H1 (cell line): ENCODE results near the gene SIN3B.

Experiments used
- BRCA1 ChIP-seq: IDR thresholded peaks from 2 replicates; pipeline ENCODE4 v1.6.1; 2012; ENCODE audit warnings: low read depth, low read length, improper control_type of control experiment
- CBX5 ChIP-seq: fragments of 300-800, 300-1000 bp; sonication (generic); IDR thresholded peaks from 2 replicates; pipeline ENCODE4 v1.7.1; 2016; ENCODE audit warnings: antibody characterized with exemption, low read length, low read depth
- EGR1 ChIP-seq: IDR thresholded peaks from 2 replicates; pipeline ENCODE4 v1.6.1; 2011; ENCODE audit warnings: low read depth, low read length, borderline replicate concordance
- GABPA ChIP-seq: IDR thresholded peaks from 2 replicates; pipeline ENCODE4 v1.6.1; 2011; ENCODE audit warnings: mild to moderate bottlenecking, low read length, moderate library complexity, borderline replicate concordance; ENCODE audit not compliant: insufficient read depth
- POLR2A ChIP-seq, 2 experiments: IDR thresholded peaks; 1 replicate in 1 of 2; 2 replicates in 1 of 2; pipeline ENCODE4 v1.6.1; 2011; ENCODE audit warnings: low read depth in 2 of 2, low read length in 2 of 2, mild to moderate bottlenecking in 2 of 2; ENCODE audit errors: control extremely low read depth in 1 of 2
- POLR2AphosphoS5 ChIP-seq: IDR thresholded peaks from 2 replicates; pipeline ENCODE4 v1.6.1; 2011; ENCODE audit warnings: low read depth, low read length
- RAD21 ChIP-seq, 2 experiments: IDR thresholded peaks in 1 of 2; conservative IDR thresholded peaks in 1 of 2; 2 replicates each; pipeline ENCODE4 v1.6.1; 2011; ENCODE audit warnings: low read depth in 2 of 2, low read length in 2 of 2, improper control_type of control experiment in 1 of 2, inconsistent platforms in 1 of 2, mild to moderate bottlenecking in 1 of 2, moderate library complexity in 1 of 2
- SP2 ChIP-seq: IDR thresholded peaks from 2 replicates; pipeline ENCODE4 v1.6.1; 2012; ENCODE audit warnings: mild to moderate bottlenecking, low read length, inconsistent platforms
- TF ChIP-seq, protein P1 (sequence below), 3 experiments: IDR thresholded peaks; 1 replicate in 2 of 3; 2 replicates in 1 of 3; pipeline versions ENCODE4 v1.5.1 to v1.6.1; 2011; ENCODE audit warnings: low read length in 3 of 3, mild to moderate bottlenecking in 3 of 3, inconsistent platforms in 2 of 3, low read depth in 1 of 3, moderate library complexity in 1 of 3; ENCODE audit not compliant: insufficient read depth in 1 of 3; ENCODE audit errors: control extremely low read depth in 1 of 3
- TF ChIP-seq, protein P2 (sequence below): IDR thresholded peaks from 2 replicates; pipeline ENCODE4 v1.6.1; 2012; ENCODE audit warnings: low read length, inconsistent platforms

DNA sequence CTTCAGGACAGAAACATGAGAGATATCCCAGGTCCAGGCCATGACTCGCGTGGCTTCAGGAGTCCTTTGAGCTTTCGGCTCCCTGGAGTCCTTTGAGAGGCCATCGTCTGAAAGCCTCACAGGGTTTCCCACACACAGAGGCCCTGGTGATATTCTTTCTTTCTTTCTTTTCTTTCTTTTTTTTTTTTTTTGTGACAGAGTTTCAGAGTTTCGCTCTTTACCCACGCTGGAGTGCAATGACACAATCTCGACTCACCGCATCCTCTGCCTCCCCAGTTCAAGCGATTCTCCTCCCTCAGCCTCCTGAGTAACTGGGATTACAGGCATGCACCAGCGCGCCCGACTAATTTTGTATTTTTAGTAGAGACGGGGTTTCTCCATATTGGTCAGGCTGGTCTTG lies 5.5 kb downstream of the SIN3B start:
- TF ChIP-seq, protein P1, sequence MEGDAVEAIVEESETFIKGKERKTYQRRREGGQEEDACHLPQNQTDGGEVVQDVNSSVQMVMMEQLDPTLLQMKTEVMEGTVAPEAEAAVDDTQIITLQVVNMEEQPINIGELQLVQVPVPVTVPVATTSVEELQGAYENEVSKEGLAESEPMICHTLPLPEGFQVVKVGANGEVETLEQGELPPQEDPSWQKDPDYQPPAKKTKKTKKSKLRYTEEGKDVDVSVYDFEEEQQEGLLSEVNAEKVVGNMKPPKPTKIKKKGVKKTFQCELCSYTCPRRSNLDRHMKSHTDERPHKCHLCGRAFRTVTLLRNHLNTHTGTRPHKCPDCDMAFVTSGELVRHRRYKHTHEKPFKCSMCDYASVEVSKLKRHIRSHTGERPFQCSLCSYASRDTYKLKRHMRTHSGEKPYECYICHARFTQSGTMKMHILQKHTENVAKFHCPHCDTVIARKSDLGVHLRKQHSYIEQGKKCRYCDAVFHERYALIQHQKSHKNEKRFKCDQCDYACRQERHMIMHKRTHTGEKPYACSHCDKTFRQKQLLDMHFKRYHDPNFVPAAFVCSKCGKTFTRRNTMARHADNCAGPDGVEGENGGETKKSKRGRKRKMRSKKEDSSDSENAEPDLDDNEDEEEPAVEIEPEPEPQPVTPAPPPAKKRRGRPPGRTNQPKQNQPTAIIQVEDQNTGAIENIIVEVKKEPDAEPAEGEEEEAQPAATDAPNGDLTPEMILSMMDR (IDR thresholded peaks at IDR 0.05; ENCODE audit: control extremely low read depth in 1 of 3, insufficient read depth in 1 of 3, low read depth in 1 of 3, low read length in 3 of 3) = no peak
- TF ChIP-seq POLR2AphosphoS5 = no peak
- no peak for TF ChIP-seq SP2
- TF ChIP-seq, protein P2, sequence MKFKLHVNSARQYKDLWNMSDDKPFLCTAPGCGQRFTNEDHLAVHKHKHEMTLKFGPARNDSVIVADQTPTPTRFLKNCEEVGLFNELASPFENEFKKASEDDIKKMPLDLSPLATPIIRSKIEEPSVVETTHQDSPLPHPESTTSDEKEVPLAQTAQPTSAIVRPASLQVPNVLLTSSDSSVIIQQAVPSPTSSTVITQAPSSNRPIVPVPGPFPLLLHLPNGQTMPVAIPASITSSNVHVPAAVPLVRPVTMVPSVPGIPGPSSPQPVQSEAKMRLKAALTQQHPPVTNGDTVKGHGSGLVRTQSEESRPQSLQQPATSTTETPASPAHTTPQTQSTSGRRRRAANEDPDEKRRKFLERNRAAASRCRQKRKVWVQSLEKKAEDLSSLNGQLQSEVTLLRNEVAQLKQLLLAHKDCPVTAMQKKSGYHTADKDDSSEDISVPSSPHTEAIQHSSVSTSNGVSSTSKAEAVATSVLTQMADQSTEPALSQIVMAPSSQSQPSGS = no peak
- no peak for TF ChIP-seq BRCA1
- TF ChIP-seq POLR2A (IDR thresholded peaks at IDR 0.05; ENCODE audit: control extremely low read depth in 1 of 2, low read depth in 2 of 2, low read length in 2 of 2) = no peak
- no peak for TF ChIP-seq GABPA
- TF ChIP-seq CBX5 = no peak
- TF ChIP-seq EGR1 = no peak
- TF ChIP-seq RAD21 (IDR thresholded peaks at IDR 0.05 in 1 of 2, conservative IDR thresholded peaks at IDR 0.05 in 1 of 2; ENCODE audit: low read depth in 2 of 2, low read length in 2 of 2) = no peak
